ENCODE measurements around the gene SMYD1. TPM values are rescaled to one million over a fixed set of nuclear protein-coding genes. Genes with fewer than 3 reads are reported as not detected.

SMYD1 gene
- polyA plus RNA-seq, 3 donors: not detected

GRCh38 chr2:88080545-88080944 lies 12.9 kb downstream of the SMYD1 start:
- Mint-ChIP-seq H3K4me3 (no peak overlapping the region), H3K36me3 (no peaks in the 10 kb centered on the region), H3K27me3 (ENCODE audit: low read depth in 3 of 3) (peaks cover 1 to 2% (median 1%) of the 10 kb centered on the region in 3 donors), H3K9me3 (no peaks in the 10 kb centered on the region), H3K27ac (no peak overlapping the region), H3K4me1 (peaks cover 3% of the 10 kb centered on the region)
- no peaks in the 10 kb centered on the region for H3K27me3 ChIP-seq (ENCODE audit: control insufficient read depth in 2 of 2, insufficient read depth in 2 of 2, low read length in 2 of 2)
- WGBS (ENCODE audit: insufficient coverage): no CpG with 5 or more reads among the region's 2 CpGs
- no peak for DNase-seq
- no peak overlapping the region for H3K27ac ChIP-seq (ENCODE audit: low read depth in 1 of 2, low read length in 2 of 2)
- TF ChIP-seq CTCF (IDR thresholded peaks at IDR 0.05): no peak
- no peaks in the 10 kb centered on the region for H4K20me1 ChIP-seq (ENCODE audit: insufficient read depth, low read length)
- intact Hi-C loops (cut with micrococcal nuclease): no loop called here
- H3K4me1 ChIP-seq (ENCODE audit: control insufficient read depth in 1 of 2, insufficient read depth in 2 of 2, low read length in 2 of 2): peaks cover 0 to under 1% of the 10 kb centered on the region in 2 donors
- H3K9me3 ChIP-seq (replicated peaks in 1 of 2; ENCODE audit: control insufficient read depth in 1 of 2, insufficient read depth in 1 of 2, low read length in 2 of 2): no peaks in the 10 kb centered on the region
- no peak overlapping the region for H3K4me2 ChIP-seq (replicated peaks; ENCODE audit: extremely low read depth, low read length, poor library complexity, severe bottlenecking)
- H2AFZ ChIP-seq (ENCODE audit: insufficient read depth, low read depth, low read length, poor library complexity, severe bottlenecking): no peak overlapping the region
- no peak overlapping the region for H3K9ac ChIP-seq (ENCODE audit: insufficient read depth, low read length, poor library complexity, severe bottlenecking)
- H3K36me3 ChIP-seq (replicated peaks in 1 of 2; ENCODE audit: control insufficient read depth in 1 of 2, insufficient read depth in 2 of 2, low read length in 2 of 2): no peaks in the 10 kb centered on the region
- no peaks in the 10 kb centered on the region for H3K79me2 ChIP-seq (ENCODE audit: insufficient read depth, low read length)
- H3K4me3 ChIP-seq (replicated peaks in 1 of 3; ENCODE audit: low read depth in 2 of 3, low read length in 3 of 3): no peak overlapping the region

DNA sequence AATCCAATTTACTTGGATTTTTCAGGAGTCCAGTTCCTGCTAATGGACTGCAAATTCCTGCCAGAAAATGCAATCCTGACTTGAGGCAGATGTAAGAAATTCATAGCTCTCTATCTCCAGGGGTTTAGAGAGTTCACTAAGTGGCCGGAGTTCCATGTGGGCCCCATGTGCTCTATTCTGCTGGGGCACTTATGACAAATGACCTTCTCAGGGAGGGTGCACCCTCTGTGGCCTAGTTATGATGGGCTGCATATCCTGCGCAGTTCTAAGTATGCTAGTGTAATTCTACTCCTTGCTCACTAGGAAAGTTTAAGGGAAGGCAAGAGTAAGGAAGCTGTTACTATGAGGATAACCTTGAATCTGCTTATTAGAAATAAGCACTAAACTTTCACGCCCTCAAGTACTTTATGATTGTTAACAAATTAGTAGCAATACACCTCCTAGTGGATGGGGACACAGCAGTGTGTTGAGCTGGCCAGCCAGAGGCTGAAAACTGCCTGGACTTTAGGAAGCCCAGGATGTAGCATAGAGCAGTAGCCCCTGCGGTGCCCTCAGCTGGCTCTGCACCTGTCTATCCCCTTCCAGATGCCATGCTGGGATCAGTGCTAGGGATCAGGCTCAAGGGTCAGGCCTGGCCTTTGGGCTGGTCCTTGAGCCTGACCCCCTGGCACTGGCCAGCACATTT lies 14.4 kb downstream of the SMYD1 start:
- DNase-seq: no peak
- Histone ChIP-seq H3K9me3 (replicated peaks in 1 of 2; ENCODE audit: control insufficient read depth in 1 of 2, insufficient read depth in 1 of 2, low read length in 2 of 2) (no peaks in the 10 kb centered on the region), H3K9ac (ENCODE audit: insufficient read depth, low read length, poor library complexity, severe bottlenecking) (no peak overlapping the region), H3K27ac (ENCODE audit: low read depth in 1 of 2, low read length in 2 of 2) (no peak overlapping the region), H2AFZ (ENCODE audit: insufficient read depth, low read depth, low read length, poor library complexity, severe bottlenecking) (no peak overlapping the region), H3K4me1 (ENCODE audit: control insufficient read depth in 1 of 2, insufficient read depth in 2 of 2, low read length in 2 of 2) (no peaks in the 10 kb centered on the region), H3K79me2 (ENCODE audit: insufficient read depth, low read length) (no peaks in the 10 kb centered on the region), H3K4me2 (replicated peaks; ENCODE audit: extremely low read depth, low read length, poor library complexity, severe bottlenecking) (no peak overlapping the region), H3K4me3 (replicated peaks in 1 of 3; ENCODE audit: low read depth in 2 of 3, low read length in 3 of 3) (no peak overlapping the region), H3K27me3 (ENCODE audit: control insufficient read depth in 2 of 2, insufficient read depth in 2 of 2, low read length in 2 of 2) (no peaks in the 10 kb centered on the region), H3K36me3 (replicated peaks in 1 of 2; ENCODE audit: control insufficient read depth in 1 of 2, insufficient read depth in 2 of 2, low read length in 2 of 2) (no peaks in the 10 kb centered on the region), H4K20me1 (ENCODE audit: insufficient read depth, low read length) (no peaks in the 10 kb centered on the region)
- H3K4me3 Mint-ChIP-seq: no peak overlapping the region
- no peak overlapping the region for H3K27ac Mint-ChIP-seq
- H3K36me3 Mint-ChIP-seq: no peaks in the 10 kb centered on the region
- H3K9me3 Mint-ChIP-seq: no peaks in the 10 kb centered on the region
- TF ChIP-seq CTCF (IDR thresholded peaks at IDR 0.05): no peak
- H3K4me1 Mint-ChIP-seq: no peaks in the 10 kb centered on the region
- WGBS (ENCODE audit: insufficient coverage): 100% methylated on average over 2 of the region's 4 CpGs
- intact Hi-C loops (cut with micrococcal nuclease): no loop called here
- peaks cover 1 to 2% (median 1%) of the 10 kb centered on the region in 3 donors for H3K27me3 Mint-ChIP-seq (ENCODE audit: low read depth in 3 of 3)

Data from CD14-positive monocyte (primary cell).